Measurements from ENCODE around the gene GINS1. TPM values are rescaled to one million over a fixed set of nuclear protein-coding genes. Genes with fewer than 3 reads are reported as not detected.

Gene GINS1
- total and polyA plus RNA-seq, 4 donors = 0.17 to 11.4 (median 0.48) TPM

- Histone ChIP-seq H3K9ac (ENCODE audit: low read depth in 1 of 2, low read length in 2 of 2) (no peak overlapping the region), H3K36me3 (ENCODE audit: control insufficient read depth in 4 of 4, insufficient read depth in 3 of 4, low read depth in 1 of 4, low read length in 3 of 4) (no peaks in the 10 kb centered on the region), H3K4me3 (ENCODE audit: low read depth in 1 of 3, low read length in 3 of 3) (peak overlapping the region; percentile 64 to 78 (median 76)), H3K27me3 (ENCODE audit: control insufficient read depth in 4 of 4, insufficient read depth in 4 of 4, low read length in 3 of 4) (no peaks in the 10 kb centered on the region), H3K4me1 (ENCODE audit: control insufficient read depth in 4 of 4, insufficient read depth in 4 of 4, low read length in 3 of 4) (peaks cover 0 to 7% (median 1%) of the 10 kb centered on the region in 4 donors), H3K9me3 (ENCODE audit: control insufficient read depth in 4 of 4, low read length in 3 of 4) (no peaks in the 10 kb centered on the region), H3K27ac (ENCODE audit: low read depth in 1 of 2, low read length in 2 of 2) (no peak overlapping the region)
- TF ChIP-seq HNF4G (IDR thresholded peaks at IDR 0.05) (no peak), FOXA1 (IDR thresholded peaks at IDR 0.05) (no peak), FOXA2 (IDR thresholded peaks at IDR 0.05) (no peak), YY1 (IDR thresholded peaks at IDR 0.05) (no peak), HNF4A (conservative IDR thresholded peaks at IDR 0.05) (no peak)
- TF ChIP-seq, protein P1, sequence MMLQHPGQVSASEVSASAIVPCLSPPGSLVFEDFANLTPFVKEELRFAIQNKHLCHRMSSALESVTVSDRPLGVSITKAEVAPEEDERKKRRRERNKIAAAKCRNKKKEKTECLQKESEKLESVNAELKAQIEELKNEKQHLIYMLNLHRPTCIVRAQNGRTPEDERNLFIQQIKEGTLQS (IDR thresholded peaks at IDR 0.05) = no peak
- 30% methylated on average over 19 of the region's 19 CpGs for WGBS
- no peak for DNase-seq (ENCODE audit: low spot score)
These were observed 18.0 kb upstream of the GINS1 start for GRCh38 chr20:25389401-25389857.

- Histone ChIP-seq H3K27ac (ENCODE audit: low read depth in 1 of 2, low read length in 2 of 2) (peak overlapping the region; percentile 51 to 65), H3K4me3 (ENCODE audit: low read depth in 1 of 3, low read length in 3 of 3) (peak overlapping the region; percentile 64 to 78 (median 76)), H3K9ac (ENCODE audit: low read depth in 1 of 2, low read length in 2 of 2) (peak overlapping the region; percentile 7 to 78), H3K9me3 (ENCODE audit: control insufficient read depth in 4 of 4, low read length in 3 of 4) (no peaks in the 10 kb centered on the region), H3K36me3 (ENCODE audit: control insufficient read depth in 4 of 4, insufficient read depth in 3 of 4, low read depth in 1 of 4, low read length in 3 of 4) (no peaks in the 10 kb centered on the region), H3K4me1 (ENCODE audit: control insufficient read depth in 4 of 4, insufficient read depth in 4 of 4, low read length in 3 of 4) (peaks cover 0 to 7% (median 1%) of the 10 kb centered on the region in 4 donors), H3K27me3 (ENCODE audit: control insufficient read depth in 4 of 4, insufficient read depth in 4 of 4, low read length in 3 of 4) (no peaks in the 10 kb centered on the region)
- DNase-seq (ENCODE audit: low spot score) = peak; percentile 55
- 1% methylated on average over 67 of the region's 67 CpGs for WGBS
- TF ChIP-seq TAF1 (conservative IDR thresholded peaks at IDR 0.05) (no peak), JUND (IDR thresholded peaks at IDR 0.05) (no peak), FOXA2 (IDR thresholded peaks at IDR 0.05) (no peak), YY1 (IDR thresholded peaks at IDR 0.05) (no peak), EGR1 (IDR thresholded peaks at IDR 0.05; ENCODE audit: low read depth in 2 of 2) (no peak), RXRA (IDR thresholded peaks at IDR 0.05) (no peak), RAD21 (IDR thresholded peaks at IDR 0.05) (no peak), HNF4G (IDR thresholded peaks at IDR 0.05) (no peak)
- TF ChIP-seq, protein P2, sequence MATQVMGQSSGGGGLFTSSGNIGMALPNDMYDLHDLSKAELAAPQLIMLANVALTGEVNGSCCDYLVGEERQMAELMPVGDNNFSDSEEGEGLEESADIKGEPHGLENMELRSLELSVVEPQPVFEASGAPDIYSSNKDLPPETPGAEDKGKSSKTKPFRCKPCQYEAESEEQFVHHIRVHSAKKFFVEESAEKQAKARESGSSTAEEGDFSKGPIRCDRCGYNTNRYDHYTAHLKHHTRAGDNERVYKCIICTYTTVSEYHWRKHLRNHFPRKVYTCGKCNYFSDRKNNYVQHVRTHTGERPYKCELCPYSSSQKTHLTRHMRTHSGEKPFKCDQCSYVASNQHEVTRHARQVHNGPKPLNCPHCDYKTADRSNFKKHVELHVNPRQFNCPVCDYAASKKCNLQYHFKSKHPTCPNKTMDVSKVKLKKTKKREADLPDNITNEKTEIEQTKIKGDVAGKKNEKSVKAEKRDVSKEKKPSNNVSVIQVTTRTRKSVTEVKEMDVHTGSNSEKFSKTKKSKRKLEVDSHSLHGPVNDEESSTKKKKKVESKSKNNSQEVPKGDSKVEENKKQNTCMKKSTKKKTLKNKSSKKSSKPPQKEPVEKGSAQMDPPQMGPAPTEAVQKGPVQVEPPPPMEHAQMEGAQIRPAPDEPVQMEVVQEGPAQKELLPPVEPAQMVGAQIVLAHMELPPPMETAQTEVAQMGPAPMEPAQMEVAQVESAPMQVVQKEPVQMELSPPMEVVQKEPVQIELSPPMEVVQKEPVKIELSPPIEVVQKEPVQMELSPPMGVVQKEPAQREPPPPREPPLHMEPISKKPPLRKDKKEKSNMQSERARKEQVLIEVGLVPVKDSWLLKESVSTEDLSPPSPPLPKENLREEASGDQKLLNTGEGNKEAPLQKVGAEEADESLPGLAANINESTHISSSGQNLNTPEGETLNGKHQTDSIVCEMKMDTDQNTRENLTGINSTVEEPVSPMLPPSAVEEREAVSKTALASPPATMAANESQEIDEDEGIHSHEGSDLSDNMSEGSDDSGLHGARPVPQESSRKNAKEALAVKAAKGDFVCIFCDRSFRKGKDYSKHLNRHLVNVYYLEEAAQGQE (IDR thresholded peaks at IDR 0.05) = no peak
These were observed 17.5 kb upstream of the GINS1 start for GRCh38 chr20:25389858-25390537.
